ENCODE data around the gene GK. TPM values are rescaled to one million over a fixed set of nuclear protein-coding genes. Genes with fewer than 3 reads are reported as not detected.

The GK gene
- total RNA-seq, 1 donor from 2014 or later, result 5.5 TPM

GRCh38 chrX:30618160-30618765 is 35.0 kb upstream of the GK start:
- DNase-seq (ENCODE audit: low read depth), result no peak

GRCh38 chrX:30620125-30620524 is 33.1 kb upstream of the GK start:
- Histone ChIP-seq H3K36me3 (ENCODE audit: control insufficient read depth, insufficient read depth, low read length) (no peaks in the 10 kb centered on the region), H3K4me3 (ENCODE audit: low read depth, low read length) (no peak overlapping the region), H3K27me3 (ENCODE audit: control insufficient read depth, insufficient read depth, low read length) (no peaks in the 10 kb centered on the region)
- TF ChIP-seq, protein P1, sequence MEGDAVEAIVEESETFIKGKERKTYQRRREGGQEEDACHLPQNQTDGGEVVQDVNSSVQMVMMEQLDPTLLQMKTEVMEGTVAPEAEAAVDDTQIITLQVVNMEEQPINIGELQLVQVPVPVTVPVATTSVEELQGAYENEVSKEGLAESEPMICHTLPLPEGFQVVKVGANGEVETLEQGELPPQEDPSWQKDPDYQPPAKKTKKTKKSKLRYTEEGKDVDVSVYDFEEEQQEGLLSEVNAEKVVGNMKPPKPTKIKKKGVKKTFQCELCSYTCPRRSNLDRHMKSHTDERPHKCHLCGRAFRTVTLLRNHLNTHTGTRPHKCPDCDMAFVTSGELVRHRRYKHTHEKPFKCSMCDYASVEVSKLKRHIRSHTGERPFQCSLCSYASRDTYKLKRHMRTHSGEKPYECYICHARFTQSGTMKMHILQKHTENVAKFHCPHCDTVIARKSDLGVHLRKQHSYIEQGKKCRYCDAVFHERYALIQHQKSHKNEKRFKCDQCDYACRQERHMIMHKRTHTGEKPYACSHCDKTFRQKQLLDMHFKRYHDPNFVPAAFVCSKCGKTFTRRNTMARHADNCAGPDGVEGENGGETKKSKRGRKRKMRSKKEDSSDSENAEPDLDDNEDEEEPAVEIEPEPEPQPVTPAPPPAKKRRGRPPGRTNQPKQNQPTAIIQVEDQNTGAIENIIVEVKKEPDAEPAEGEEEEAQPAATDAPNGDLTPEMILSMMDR (IDR thresholded peaks at IDR 0.05; ENCODE audit: insufficient read depth, low read length, poor library complexity, severe bottlenecking), result no peak
- no peak for DNase-seq (ENCODE audit: low read depth)

More at GRCh38 chrX:30618160-30618765, 35.0 kb upstream of the GK start:
- no peak overlapping the region for H3K4me3 ChIP-seq (ENCODE audit: low read depth, low read length)
- H3K36me3 ChIP-seq (ENCODE audit: control insufficient read depth, insufficient read depth, low read length), result no peaks in the 10 kb centered on the region
- H3K27me3 ChIP-seq (ENCODE audit: control insufficient read depth, insufficient read depth, low read length), result no peaks in the 10 kb centered on the region
- TF ChIP-seq, protein P1 (IDR thresholded peaks at IDR 0.05; ENCODE audit: insufficient read depth, low read length, poor library complexity, severe bottlenecking), result no peak

DNA sequence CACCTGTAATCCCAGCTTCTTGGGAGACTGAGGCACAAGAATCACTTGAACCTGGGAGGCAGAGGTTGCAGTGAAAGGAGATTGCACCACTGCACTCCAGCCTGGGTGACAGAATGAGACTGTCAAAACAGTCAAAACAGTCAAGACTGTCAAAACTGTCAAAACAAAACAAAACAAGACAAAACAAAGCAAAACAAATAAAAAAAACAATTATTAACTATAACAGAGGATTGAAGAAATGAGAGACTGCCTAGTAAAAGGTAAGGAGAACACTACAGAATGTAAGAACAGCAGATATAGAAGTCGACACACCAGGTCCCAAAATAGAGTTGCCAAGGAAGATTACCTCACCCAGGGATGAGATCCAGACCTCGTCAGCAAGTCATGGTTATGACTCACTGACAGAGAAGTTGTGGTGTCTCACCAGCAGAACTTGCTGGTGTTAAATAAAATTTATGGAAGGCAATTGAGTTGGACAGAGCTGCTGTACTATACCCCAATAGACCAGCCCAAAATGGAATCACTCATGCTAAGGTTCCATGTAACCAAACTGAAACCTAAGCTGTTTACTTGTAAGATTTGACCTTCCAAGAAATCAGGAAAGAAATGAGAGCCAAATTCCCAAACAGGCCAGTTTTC is 32.1 kb upstream of the GK start:
- Histone ChIP-seq H3K4me3 (ENCODE audit: low read depth, low read length) (no peak overlapping the region), H3K27me3 (ENCODE audit: control insufficient read depth, insufficient read depth, low read length) (no peaks in the 10 kb centered on the region), H3K36me3 (ENCODE audit: control insufficient read depth, insufficient read depth, low read length) (no peaks in the 10 kb centered on the region)
- peak; percentile 53 for DNase-seq (ENCODE audit: low read depth)
- TF ChIP-seq, protein P1 (IDR thresholded peaks at IDR 0.05; ENCODE audit: insufficient read depth, low read length, poor library complexity, severe bottlenecking), result no peak

DNA sequence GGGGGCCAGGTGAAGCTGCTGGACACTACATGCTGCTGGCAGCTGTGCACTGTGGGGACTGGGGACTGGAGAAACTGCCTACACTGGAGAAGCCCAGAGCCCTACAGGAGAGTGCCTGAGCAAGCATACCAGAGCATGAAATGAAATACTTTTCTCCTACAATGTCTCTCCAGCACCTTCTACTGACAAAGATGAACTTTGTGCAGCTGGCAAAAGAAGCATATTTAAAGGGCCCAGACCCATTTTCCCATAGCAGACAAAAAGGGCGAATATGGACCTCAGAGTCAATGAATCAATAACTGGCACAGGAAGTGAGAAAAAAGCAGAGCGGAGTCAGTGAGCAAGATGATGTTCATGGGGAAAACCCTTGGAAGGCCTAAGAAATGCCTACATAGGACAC is 30.9 kb upstream of the GK start:
- DNase-seq (ENCODE audit: low read depth), result no peak
- no peak overlapping the region for H3K4me3 ChIP-seq (ENCODE audit: low read depth, low read length)
- no peaks in the 10 kb centered on the region for H3K36me3 ChIP-seq (ENCODE audit: control insufficient read depth, insufficient read depth, low read length)
- H3K27me3 ChIP-seq (ENCODE audit: control insufficient read depth, insufficient read depth, low read length), result no peaks in the 10 kb centered on the region
- TF ChIP-seq, protein P1 (IDR thresholded peaks at IDR 0.05; ENCODE audit: insufficient read depth, low read length, poor library complexity, severe bottlenecking), result no peak

- TF ChIP-seq, protein P1 (IDR thresholded peaks at IDR 0.05; ENCODE audit: insufficient read depth, low read length, poor library complexity, severe bottlenecking), result no peak
- Histone ChIP-seq H3K27me3 (ENCODE audit: control insufficient read depth, insufficient read depth, low read length) (no peaks in the 10 kb centered on the region), H3K4me3 (ENCODE audit: low read depth, low read length) (no peak overlapping the region), H3K36me3 (ENCODE audit: control insufficient read depth, insufficient read depth, low read length) (no peaks in the 10 kb centered on the region)
- no peak for DNase-seq (ENCODE audit: low read depth)
Observed at GRCh38 chrX:30626402-30626801, 26.8 kb upstream of the GK start.
